A549 (cell line): ENCODE data around the gene ZSCAN25. TPM values are rescaled to one million over a fixed set of nuclear protein-coding genes. Genes with fewer than 3 reads are reported as not detected.
"Not testable (repeated sequence)": the region's sequence is repeated elsewhere in the genome, so short reads cannot be mapped to it uniquely, and the experiment has no call there.

ENCODE experiments used
- ATAC-seq, 2 experiments: fragments of 200-7000 bp in 1 of 2; fragments of >200 bp in 1 of 2; cut with Nextera tagmentation in 1 of 2; cut with Tn5 transposase in 1 of 2; 3 replicates each; pipeline versions ENCODE4 v1.8.0 to v1.9.1; 2018 to 2020; ENCODE audit warnings: mild to moderate bottlenecking in 1 of 2, moderate library complexity in 1 of 2
- CTCF ChIA-PET: fragments of 300-600 bp; sonication (Branson Sonifier 250); formaldehyde crosslinking; extraction: SDS; loops from one replicate; lab custom pipeline; 2021; ENCODE audit warnings: antibody characterized with exemption, inconsistent platforms; lab: Yijun Ruan, JAX
- POLR2A ChIA-PET: fragments of 350-600 bp; formaldehyde crosslinking; extraction: SDS; loops from one replicate; lab custom pipeline; 2021; ENCODE audit warnings: antibody characterized with exemption, inconsistent platforms; lab: Yijun Ruan, JAX
- DNase-seq, 2 experiments: peaks; one replicate each; pipeline versions ENCODE4 v3.0.0 to v3.0.0-alpha.2; 2011 to 2016; ENCODE audit warnings: low read depth in 1 of 2, low spot score in 1 of 2
- FAIRE-seq: peaks from 2 replicates; lab custom pipeline; 2011; peaks lifted over from hg19 to GRCh38; lab: Jason Lieb, UNC
- H3K27ac ChIP-seq, 2 experiments: fragments of >200 bp; sonication (Bioruptor Twin); formaldehyde crosslinking; 3 replicates each; pipeline ENCODE4 v1.5.1; 2016 to 2017
- H3K4me1 ChIP-seq: fragments of >200 bp; sonication (Bioruptor Twin); formaldehyde crosslinking; 3 replicates; pipeline ENCODE4 v1.6.1; 2016
- H3K4me2 ChIP-seq: fragments of >200 bp; sonication (Bioruptor Twin); formaldehyde crosslinking; 3 replicates; pipeline ENCODE4 v1.6.1; 2016
- H3K4me3 ChIP-seq: fragments of >200 bp; sonication (Bioruptor Twin); formaldehyde crosslinking; 3 replicates; pipeline ENCODE4 v1.5.1; 2016
- H3K9me3 ChIP-seq: fragments of >200 bp; sonication (Bioruptor Twin); formaldehyde crosslinking; 3 replicates; pipeline ENCODE4 v1.6.1; 2016
- CBX8 ChIP-seq: fragments of 200-600 bp; sonication (generic); IDR thresholded peaks from 2 replicates; pipeline ENCODE4 v1.6.1; 2016
- CEBPB ChIP-seq, 2 experiments: fragments of >200 bp in 1 of 2; sonication (Bioruptor Twin) in 1 of 2; formaldehyde crosslinking in 1 of 2; IDR thresholded peaks; 2 replicates each; pipeline ENCODE4 v1.6.1; 2012 to 2016
- CTCF ChIP-seq: fragments of >200 bp; sonication (Bioruptor Twin); formaldehyde crosslinking; IDR thresholded peaks from 3 replicates; pipeline ENCODE4 v1.5.1; 2016
- EHF ChIP-seq: fragments of 250-450 bp; sonication (Bioruptor Pico); IDR thresholded peaks from 2 replicates; pipeline ENCODE4 v1.5.0; 2020; ENCODE audit warnings: mild to moderate bottlenecking
- ESRRA ChIP-seq: fragments of 150-350 bp; IDR thresholded peaks from 2 replicates; pipeline ENCODE4 v1.6.1; 2014; ENCODE audit warnings: mild to moderate bottlenecking, low read length, borderline replicate concordance
- HOXB13 ChIP-seq: fragments of 250-450 bp; sonication (Bioruptor Pico); IDR thresholded peaks from 2 replicates; pipeline ENCODE4 v1.5.0; 2020; ENCODE audit warnings: low read depth, mild to moderate bottlenecking, moderate library complexity
- HOXB5 ChIP-seq: fragments of 250-450 bp; sonication (Bioruptor Pico); IDR thresholded peaks from 2 replicates; pipeline ENCODE4 v1.5.0; 2020; ENCODE audit warnings: mild to moderate bottlenecking, moderate library complexity
- MAFK ChIP-seq: fragments of 450-650 bp; IDR thresholded peaks from 2 replicates; pipeline ENCODE4 v1.6.1; 2014; ENCODE audit not compliant: partially characterized antibody
- MAZ ChIP-seq: fragments of 150-350 bp; IDR thresholded peaks from 2 replicates; pipeline ENCODE4 v1.6.1; 2014; ENCODE audit warnings: antibody characterized with exemption, low read depth, low read length, borderline replicate concordance
- PHF8 ChIP-seq: fragments of 200-600 bp; sonication (generic); IDR thresholded peaks from 2 replicates; pipeline ENCODE4 v1.6.1; 2016; ENCODE audit warnings: low read depth, mild to moderate bottlenecking, antibody characterized with exemption, moderate library complexity, borderline replicate concordance
- POLR2AphosphoS2 ChIP-seq: conservative IDR thresholded peaks from 2 replicates; pipeline ENCODE4 v1.6.1; 2012; ENCODE audit warnings: low read length, improper control_type of control experiment, inconsistent platforms
- RAD21 ChIP-seq, 2 experiments: fragments of >200 bp in 1 of 2; sonication (Bioruptor Twin) in 1 of 2; formaldehyde crosslinking in 1 of 2; IDR thresholded peaks in 1 of 2; conservative IDR thresholded peaks in 1 of 2; 2 replicates in 1 of 2; 3 replicates in 1 of 2; pipeline ENCODE4 v1.6.1; 2012 to 2018; ENCODE audit warnings: inconsistent platforms in 1 of 2
- REST ChIP-seq: fragments of 200-600 bp; sonication (generic); IDR thresholded peaks from 2 replicates; pipeline ENCODE4 v1.6.1; 2016; ENCODE audit warnings: antibody characterized with exemption, mild to moderate bottlenecking, moderate library complexity
- SMC3 ChIP-seq: fragments of >200 bp; sonication (Bioruptor Twin); formaldehyde crosslinking; IDR thresholded peaks from 3 replicates; pipeline ENCODE4 v1.6.1; 2018; ENCODE audit warnings: inconsistent platforms
- TP53 ChIP-seq: fragments of 250-450 bp; sonication (Bioruptor Pico); IDR thresholded peaks from 2 replicates; pipeline ENCODE4 v1.5.0; 2021; ENCODE audit warnings: mild to moderate bottlenecking, moderate library complexity
- WGBS: methylation state at CpG from one replicate; pipeline ENCODE4 v1.1.6; 2017; ENCODE audit errors: missing lambda C conversion rate; 5-methylcytosine and 5-hydroxymethylcytosine counted together
- polyA plus RNA-seq, 4 experiments: library from polyadenylated mRNA; depleted of rRNA in 3 of 4; stranded (reverse); fragments of >200 nt; fragmentation: RNase III in 1 of 4; extraction: RNeasy Plus Mini Kit Qiagen cat#74134 plus additional on column Dnase treatment in 1 of 4; gene quantifications; 2 replicates in 3 of 4; 3 replicates in 1 of 4; pipeline ENCODE4 v1.2.3, GENCODE V29; 2011 to 2017
- TF ChIP-seq, protein P1 (sequence below): IDR thresholded peaks from 2 replicates; pipeline ENCODE4 v1.6.1; 2012

Gene ZSCAN25
- polyA plus RNA-seq, 2 of the 4 experiments (the other 2 are of a cell fraction), result 7.5 to 9.3 TPM

DNA sequence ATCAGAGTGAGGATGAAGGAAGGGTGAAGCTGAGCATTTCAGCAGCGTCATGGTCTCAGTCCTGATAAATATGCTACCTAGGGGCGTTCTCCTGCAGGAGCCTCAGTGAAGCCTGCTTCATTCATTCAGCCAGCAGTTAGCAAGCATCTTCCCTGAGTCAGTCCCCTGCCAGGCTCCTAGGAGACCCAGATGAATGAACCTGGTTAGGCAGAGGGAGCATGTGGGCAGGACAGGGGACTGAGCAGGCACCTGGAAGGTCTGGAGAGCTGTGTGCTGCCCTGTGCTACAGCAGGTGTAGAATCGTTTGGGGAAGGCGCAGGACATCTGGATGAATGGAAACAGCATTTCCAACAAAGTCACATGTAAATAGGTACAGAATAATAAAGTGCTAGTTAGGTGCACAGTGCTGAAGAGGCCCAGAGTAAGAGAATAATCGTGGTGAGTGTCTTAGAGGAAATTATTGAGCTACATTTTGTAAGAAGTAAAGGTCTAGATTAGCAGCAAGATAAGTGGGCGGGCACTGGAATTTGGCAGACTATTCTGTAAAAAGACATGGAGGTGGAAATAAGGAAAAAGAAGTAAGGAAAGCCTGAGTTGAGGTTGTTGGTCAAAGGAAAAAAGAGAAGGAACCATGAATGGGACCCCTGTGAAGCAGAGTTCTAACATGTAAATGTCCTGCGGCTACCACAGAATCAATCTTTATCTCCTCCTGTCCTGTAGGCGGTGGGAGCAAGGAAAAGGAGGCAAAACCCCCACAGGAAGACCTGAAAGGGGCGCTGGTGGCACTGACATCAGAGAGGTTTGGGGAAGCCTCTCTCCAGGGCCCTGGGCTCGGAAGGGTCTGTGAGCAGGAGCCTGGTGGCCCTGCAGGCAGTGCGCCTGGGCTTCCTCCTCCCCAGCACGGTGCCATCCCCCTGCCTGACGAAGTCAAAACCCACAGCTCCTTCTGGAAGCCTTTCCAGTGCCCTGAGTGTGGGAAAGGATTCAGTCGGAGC is 12.0 kb downstream of the ZSCAN25 start:
- CTCF ChIA-PET, result interaction anchor here (1.1 to 5.2 kb wide), 7 partner anchors 10 to 362 kb away, joined by 3 to 39 read pairs (median 4); partner anchors contain the start of genes GJC3 and ZSCAN25
- WGBS, result 84% methylated on average over 14 of the region's 14 CpGs
- FAIRE-seq, result no peak
- TF ChIP-seq, protein P1, sequence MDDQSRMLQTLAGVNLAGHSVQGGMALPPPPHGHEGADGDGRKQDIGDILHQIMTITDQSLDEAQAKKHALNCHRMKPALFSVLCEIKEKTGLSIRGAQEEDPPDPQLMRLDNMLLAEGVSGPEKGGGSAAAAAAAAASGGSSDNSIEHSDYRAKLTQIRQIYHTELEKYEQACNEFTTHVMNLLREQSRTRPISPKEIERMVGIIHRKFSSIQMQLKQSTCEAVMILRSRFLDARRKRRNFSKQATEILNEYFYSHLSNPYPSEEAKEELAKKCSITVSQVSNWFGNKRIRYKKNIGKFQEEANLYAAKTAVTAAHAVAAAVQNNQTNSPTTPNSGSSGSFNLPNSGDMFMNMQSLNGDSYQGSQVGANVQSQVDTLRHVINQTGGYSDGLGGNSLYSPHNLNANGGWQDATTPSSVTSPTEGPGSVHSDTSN, result no peak
- TF ChIP-seq, all 56 proteins: peak for 0
- POLR2A ChIA-PET, result interaction anchor here (0.6 to 0.8 kb wide), 2 partner anchors 12 to 157 kb away, joined by 3 to 4 read pairs; partner anchors contain the start of gene ZSCAN25
- no peak overlapping the region for H3K27ac ChIP-seq
- H3K4me3 ChIP-seq, result no peak overlapping the region
- H3K4me1 ChIP-seq, result no peaks in the 10 kb centered on the region
- no peaks in the 10 kb centered on the region for H3K9me3 ChIP-seq
- ATAC-seq (no peak), DNase-seq (no peak)
- H3K4me2 ChIP-seq, result no peak overlapping the region

DNA sequence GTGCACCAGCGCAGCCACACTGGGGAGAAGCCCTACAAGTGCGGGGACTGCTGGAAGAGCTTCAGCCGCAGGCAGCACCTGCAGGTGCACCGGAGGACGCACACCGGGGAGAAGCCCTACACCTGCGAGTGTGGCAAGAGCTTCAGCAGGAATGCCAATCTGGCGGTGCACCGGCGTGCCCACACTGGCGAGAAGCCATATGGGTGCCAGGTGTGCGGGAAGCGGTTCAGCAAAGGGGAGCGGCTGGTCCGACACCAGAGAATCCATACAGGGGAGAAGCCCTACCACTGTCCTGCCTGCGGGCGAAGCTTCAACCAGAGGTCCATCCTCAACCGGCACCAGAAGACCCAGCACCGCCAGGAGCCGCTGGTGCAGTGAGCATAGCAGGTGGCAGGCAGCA is 12.9 kb downstream of the ZSCAN25 start:
- no peak overlapping the region for H3K27ac ChIP-seq
- H3K4me3 ChIP-seq, result no peak overlapping the region
- TF ChIP-seq CEBPB (IDR thresholded peaks at IDR 0.05) (no peak), PHF8 (no peak), TP53 (CRISPR knock-in tag) (no peak), EHF (CRISPR knock-in tag) (no peak), HOXB13 (no peak), MAZ (no peak), MAFK (no peak), CBX8 (no peak), HOXB5 (CRISPR knock-in tag) (no peak)
- H3K4me1 ChIP-seq, result no peaks in the 10 kb centered on the region
- ChIA-PET POLR2A (interaction anchor here (0.8 kb wide), 1 partner anchor 13 kb away, joined by 4 read pairs; the partner anchor contains the start of gene ZSCAN25), CTCF (interaction anchor here (0.9 to 5.2 kb wide), 6 partner anchors 12 to 361 kb away, joined by 3 to 39 read pairs (median 4); partner anchors contain the start of genes GJC3 and ZSCAN25)
- DNase-seq (no peak), ATAC-seq (no peak), FAIRE-seq (no peak)
- WGBS, result 98% methylated on average over 10 of the region's 20 CpGs
- H3K9me3 ChIP-seq, result no peaks in the 10 kb centered on the region
- no peak overlapping the region for H3K4me2 ChIP-seq

DNA sequence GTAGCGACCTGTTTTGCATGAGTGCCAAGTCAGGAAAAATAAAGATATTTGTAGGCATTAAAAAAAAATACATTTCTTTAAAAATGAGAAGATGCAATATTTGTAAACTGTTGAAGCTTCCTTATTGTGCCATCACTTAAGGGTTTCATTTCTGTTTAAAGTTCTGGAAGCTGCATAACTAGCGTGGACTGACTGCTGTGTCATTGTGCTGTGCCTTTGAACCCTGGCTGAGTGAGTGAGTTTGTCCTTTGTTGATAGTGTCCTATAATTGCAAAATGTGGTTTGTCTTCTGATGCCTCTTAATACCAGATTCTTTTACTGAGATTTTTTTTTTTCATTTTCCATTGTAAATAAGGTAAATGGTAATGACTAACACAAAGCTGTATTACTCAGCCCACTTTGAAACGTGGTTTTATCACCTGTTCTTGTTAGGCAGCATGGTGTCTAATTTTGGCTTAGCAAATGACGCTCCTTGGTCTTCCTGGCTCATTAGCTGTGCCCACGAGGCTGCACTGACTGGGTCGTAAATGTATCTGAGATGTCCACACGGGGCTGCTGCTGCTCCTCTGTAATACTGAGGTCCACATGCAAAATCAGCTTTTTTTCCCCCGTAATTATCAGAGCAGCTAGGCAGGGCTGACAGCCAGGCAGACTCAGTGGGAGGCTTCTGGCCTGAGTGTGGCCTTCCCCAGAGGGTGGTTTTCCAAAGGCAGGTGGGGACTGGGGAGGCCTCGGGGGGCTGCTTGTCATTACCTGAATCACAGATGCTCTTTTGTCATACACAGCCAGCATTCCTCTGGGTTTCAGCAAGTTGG is 14.8 kb downstream of the ZSCAN25 start:
- ChIA-PET POLR2A (interaction anchor here (0.6 to 2.2 kb wide), 5 partner anchors 15 to 418 kb away, joined by 3 to 15 read pairs (median 4); partner anchors contain the start of genes TRIM4, ZNF655 and ZSCAN25), CTCF (interaction anchor here (0.6 to 5.2 kb wide), 26 partner anchors 9 to 451 kb away, joined by 3 to 39 read pairs (median 4); partner anchors contain the start of genes TRIM4, ZKSCAN1 and ZSCAN25)
- no peaks in the 10 kb centered on the region for H3K4me1 ChIP-seq
- H3K4me2 ChIP-seq, result no peak overlapping the region
- peak overlapping the region in 1 of 2 experiments; percentile 15; a peak in 2 of 6 replicates for H3K27ac ChIP-seq
- no peak overlapping the region for H3K4me3 ChIP-seq
- no peaks in the 10 kb centered on the region for H3K9me3 ChIP-seq
- WGBS, result 36% methylated on average over 9 of the region's 9 CpGs
- DNase-seq, result peak; percentile 48 to 56
- FAIRE-seq, result no peak
- TF ChIP-seq PHF8 (no peak), CTCF (peak; percentile 63), MAFK (peak; percentile 69), RAD21 (conservative IDR thresholded peaks at IDR 0.05 in 1 of 2, IDR thresholded peaks at IDR 0.05 in 1 of 2) (peak; percentile 83 to 87), SMC3 (peak; percentile 85), ESRRA (no peak), POLR2AphosphoS2 (no peak), REST (no peak), EHF (CRISPR knock-in tag) (no peak), CEBPB (IDR thresholded peaks at IDR 0.05) (no peak)
- ATAC-seq, result peak; percentile 86 to 87

- FAIRE-seq, result peak; percentile 80
- H3K27ac ChIP-seq, H3K9me3 ChIP-seq, CTCF ChIA-PET, ATAC-seq, H3K4me3 ChIP-seq, H3K4me1 ChIP-seq, H3K4me2 ChIP-seq, DNase-seq, POLR2A ChIA-PET: not testable (repeated sequence)
- WGBS, result 86% methylated on average over 2 of the region's 2 CpGs
Observed at GRCh38 chr7:99637414-99637813, 20.7 kb downstream of the ZSCAN25 start.
